Right ventricle myocardium inferior (tissue), 1 donor: ENCODE data around the gene PTPRK. TPM values are rescaled to one million over a fixed set of nuclear protein-coding genes. Genes with fewer than 3 reads are reported as not detected.

ENCODE experiments used
- ATAC-seq: fragments of 200-7000 bp; cut with Tn5 transposase; one replicate; pipeline ENCODE4 v1.9.1; 2020; ENCODE audit warnings: mild to moderate bottlenecking, moderate library complexity
- DNase-seq: peaks from one replicate; pipeline ENCODE4 v3.0.0; 2021; ENCODE audit errors: missing footprints
- intact Hi-C: fragments of 100-400 bp; cut with DNase I; formaldehyde crosslinking; loops from one replicate; pipeline ENCODE4 v1.11.0; 2022
- total RNA-seq: library from RNA; stranded (reverse); fragmentation: NEBNext Ultra II Directional; extraction: Animal tissue kit (Norgen Biotek cat#: 25700); gene quantifications from one replicate; pipeline ENCODE4 v1.2.1, GENCODE V29; 2021
- donor health status: DM: no; HTN: yes; CAD: no; lungs with severe emphysema.

The PTPRK gene
- total RNA-seq, 1 donor from 2014 or later: 30.1 TPM

- no peak for DNase-seq
- intact Hi-C loops: no loop called here
- no peak for ATAC-seq
Observed at GRCh38 chr6:128284128-128284527, 236.3 kb downstream of the PTPRK start.

DNA sequence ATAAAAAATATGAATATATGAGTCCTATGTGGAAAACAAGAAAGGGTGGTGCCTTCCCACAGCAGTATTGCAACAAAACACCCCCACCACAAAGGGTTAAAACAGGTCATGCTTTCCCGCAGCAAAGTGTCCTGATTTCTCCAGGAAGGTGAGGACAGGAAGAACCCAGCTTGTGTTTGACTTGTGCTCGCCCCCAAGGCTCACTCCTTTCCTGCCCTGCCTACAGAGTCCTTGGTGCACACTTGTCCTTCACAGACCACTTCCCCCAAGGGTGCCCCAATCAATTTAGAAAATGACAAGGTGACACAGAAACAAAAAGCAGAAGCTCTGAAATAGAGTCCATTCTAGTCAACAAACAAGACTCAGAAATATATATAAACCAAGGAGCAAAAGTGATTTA lies 237.4 kb downstream of the PTPRK start:
- DNase-seq: no peak
- peak; percentile 53 for ATAC-seq
- intact Hi-C loops: no loop called here

GRCh38 chr6:128280960-128281359 lies 239.4 kb downstream of the PTPRK start:
- intact Hi-C loops: no loop called here
- DNase-seq (no peak), ATAC-seq (no peak)

DNA sequence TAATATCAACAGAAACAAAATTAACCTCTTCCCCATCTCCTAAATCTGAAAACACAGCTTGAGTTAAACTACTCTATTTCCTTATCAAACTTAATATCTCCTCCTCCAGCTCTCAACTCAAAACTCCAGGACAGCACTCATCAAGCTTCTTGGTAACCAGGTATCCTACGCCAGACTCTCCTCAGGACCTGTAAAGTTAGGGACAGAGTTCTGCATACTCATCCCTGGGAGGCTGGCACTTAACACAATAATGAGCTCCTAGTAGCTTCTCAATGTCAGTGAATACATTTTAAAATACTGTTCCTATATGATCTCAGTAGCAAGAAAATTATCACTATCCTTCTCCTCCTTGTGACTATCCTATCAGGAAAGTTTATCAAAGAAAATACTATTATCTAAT lies 240.3 kb downstream of the PTPRK start:
- DNase-seq: no peak
- intact Hi-C loops: no loop called here
- no peak for ATAC-seq

DNA sequence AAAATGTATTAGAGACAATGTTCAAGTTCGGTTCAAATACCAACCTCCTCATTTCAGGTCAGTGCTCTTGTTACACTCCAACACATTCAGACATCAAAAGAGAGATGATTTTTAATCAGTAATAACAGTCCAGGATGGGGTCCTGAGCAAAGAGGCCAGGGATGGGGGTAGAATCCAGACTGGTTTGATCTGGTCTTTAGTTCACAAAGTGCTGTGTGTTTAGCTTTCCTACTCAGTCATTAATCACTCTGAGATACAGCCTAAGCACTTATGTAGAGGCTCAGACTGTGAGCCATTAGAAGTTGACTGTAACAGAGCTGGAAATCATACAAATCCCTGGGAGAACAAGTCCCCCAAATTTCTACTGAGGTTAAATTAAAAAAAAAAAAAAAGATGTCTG lies 241.6 kb downstream of the PTPRK start:
- ATAC-seq: no peak
- DNase-seq: no peak
- intact Hi-C loops: no loop called here

DNA sequence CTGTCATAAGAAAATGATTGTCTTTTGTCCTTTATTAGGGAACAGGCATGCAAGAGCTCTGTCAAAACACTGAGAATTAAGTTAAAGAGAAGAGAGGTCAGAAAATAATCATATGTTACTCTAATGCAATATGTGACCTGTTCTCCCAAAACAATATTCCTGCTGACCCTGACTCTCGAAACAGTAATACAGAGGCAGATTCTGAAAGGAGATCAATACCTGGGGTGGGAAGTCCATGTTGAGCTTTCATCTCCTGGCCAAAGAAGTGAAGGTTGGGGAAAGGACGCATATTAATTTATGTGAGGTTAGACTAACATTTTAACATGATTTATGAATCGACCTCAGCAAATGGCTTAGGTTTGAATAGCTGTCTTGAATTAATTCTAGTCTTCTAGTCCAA lies 243.0 kb downstream of the PTPRK start:
- no peak for DNase-seq
- ATAC-seq: no peak
- intact Hi-C loops: no loop called here

DNA sequence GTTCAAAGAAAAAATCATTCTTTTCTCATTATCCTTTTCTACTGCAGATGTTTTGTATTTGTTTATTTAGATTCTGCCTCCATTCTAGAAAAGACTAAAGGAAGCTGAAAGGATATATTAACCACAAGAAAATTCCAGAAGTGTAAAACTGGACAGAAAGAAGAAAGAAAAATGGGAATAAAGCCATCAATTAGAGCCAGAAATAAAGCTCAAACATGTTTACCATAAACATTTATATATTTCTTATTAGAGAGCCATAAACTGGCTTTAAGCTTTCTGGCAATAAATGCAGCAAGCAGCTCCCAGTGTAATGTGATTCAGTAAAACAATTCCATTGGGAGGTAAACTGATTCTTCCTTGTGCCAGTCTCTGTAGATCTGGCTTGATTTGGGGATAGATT lies 244.1 kb downstream of the PTPRK start:
- DNase-seq (no peak), ATAC-seq (no peak)
- intact Hi-C loops: no loop called here

DNA sequence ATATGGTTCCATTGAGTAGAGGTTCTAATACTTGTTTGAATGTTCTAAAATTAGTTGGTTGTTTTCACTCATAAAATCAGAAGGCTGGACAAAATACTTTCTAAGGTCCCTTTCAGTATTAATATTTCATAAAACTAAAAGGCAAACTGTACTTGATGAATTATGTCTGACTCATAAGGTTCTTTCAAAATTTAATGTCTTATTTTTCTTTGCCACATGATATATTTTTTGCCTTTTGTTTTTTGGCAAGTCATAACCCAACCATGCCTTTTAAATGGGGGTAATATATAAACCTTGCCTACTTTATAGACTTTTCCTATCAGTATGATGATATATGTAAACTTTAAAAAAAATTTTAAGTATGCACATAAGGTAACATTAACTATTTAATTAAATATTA lies 244.7 kb downstream of the PTPRK start:
- intact Hi-C loops: no loop called here
- no peak for DNase-seq
- ATAC-seq: no peak

- DNase-seq: no peak
- intact Hi-C loops: no loop called here
- no peak for ATAC-seq
Observed at GRCh38 chr6:128275030-128275429, 245.4 kb downstream of the PTPRK start.

DNA sequence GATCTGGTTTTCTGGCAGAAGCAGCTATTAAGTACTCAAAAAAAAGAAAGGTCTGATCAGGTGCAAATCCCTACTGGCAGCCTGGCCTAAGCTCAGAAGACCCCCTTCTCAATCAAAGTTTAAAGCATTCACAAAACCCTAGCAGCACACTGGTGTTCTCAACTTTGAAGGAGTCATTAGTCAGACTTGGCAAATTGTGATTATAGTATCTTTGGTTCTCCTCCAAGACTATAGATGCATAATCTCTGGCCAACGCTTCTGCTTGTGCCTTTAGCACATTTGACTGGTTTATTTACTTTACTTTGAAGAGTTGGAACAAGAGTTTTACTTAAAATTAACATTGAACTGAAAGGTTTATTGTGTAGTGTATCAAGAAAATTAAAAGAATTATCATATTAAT lies 248.9 kb downstream of the PTPRK start:
- intact Hi-C loops: no loop called here
- DNase-seq (no peak), ATAC-seq (no peak)

DNA sequence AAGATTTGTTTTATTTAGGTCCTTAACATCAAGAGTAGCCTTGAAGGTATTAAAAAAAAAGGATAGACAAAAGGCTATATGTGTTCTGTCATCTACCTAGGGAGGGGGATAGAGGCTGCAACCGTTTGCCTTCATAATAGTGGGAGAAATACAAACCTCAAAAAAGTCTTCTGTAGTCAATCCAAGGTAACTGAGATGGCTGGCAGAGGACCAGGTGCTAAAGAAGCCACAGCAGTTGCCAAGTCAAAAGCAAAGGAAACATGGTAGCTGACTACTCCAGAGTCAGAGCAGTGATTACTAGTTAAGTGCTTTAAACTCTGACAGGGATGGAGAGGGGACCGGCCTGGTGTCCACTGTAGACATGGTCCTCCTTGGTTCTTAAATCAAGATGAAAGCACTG lies 249.4 kb downstream of the PTPRK start:
- intact Hi-C loops: no loop called here
- peak; percentile 31 for ATAC-seq

GRCh38 chr6:128266946-128267345 lies 253.5 kb downstream of the PTPRK start:
- no peak for DNase-seq
- ATAC-seq: no peak
- intact Hi-C loops: no loop called here

More for the DNA sequence above, 249.4 kb downstream of the PTPRK start:
- no peak for DNase-seq

DNA sequence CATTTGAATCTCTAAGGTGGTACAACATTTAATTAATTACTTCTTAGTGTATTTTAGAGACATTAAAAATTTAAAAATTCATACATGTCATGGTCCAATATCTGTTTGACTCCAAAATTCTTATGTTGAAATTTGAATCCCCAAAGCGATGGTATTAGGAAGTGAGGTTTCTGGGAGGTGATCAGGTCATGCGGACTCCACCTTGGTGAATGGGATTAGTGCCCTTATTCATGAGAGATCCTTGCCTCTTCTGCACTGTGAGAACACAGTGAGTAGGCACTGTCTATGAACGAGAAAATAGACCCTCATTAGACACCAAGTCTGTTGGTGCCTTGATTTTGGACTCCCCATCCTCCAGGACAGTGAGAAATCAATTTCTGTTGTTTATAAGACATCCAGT lies 254.7 kb downstream of the PTPRK start:
- DNase-seq (no peak), ATAC-seq (no peak)
- intact Hi-C loops: no loop called here

GRCh38 chr6:128259730-128260685 lies 260.4 kb downstream of the PTPRK start:
- intact Hi-C loops: no loop called here
- no peak for ATAC-seq
- DNase-seq: no peak

GRCh38 chr6:128259029-128259724 lies 261.2 kb downstream of the PTPRK start:
- no peak for ATAC-seq
- intact Hi-C loops: no loop called here
- no peak for DNase-seq

- intact Hi-C loops: no loop called here
- DNase-seq: no peak
- ATAC-seq: no peak
Observed at GRCh38 chr6:128256095-128256494, 264.3 kb downstream of the PTPRK start.

DNA sequence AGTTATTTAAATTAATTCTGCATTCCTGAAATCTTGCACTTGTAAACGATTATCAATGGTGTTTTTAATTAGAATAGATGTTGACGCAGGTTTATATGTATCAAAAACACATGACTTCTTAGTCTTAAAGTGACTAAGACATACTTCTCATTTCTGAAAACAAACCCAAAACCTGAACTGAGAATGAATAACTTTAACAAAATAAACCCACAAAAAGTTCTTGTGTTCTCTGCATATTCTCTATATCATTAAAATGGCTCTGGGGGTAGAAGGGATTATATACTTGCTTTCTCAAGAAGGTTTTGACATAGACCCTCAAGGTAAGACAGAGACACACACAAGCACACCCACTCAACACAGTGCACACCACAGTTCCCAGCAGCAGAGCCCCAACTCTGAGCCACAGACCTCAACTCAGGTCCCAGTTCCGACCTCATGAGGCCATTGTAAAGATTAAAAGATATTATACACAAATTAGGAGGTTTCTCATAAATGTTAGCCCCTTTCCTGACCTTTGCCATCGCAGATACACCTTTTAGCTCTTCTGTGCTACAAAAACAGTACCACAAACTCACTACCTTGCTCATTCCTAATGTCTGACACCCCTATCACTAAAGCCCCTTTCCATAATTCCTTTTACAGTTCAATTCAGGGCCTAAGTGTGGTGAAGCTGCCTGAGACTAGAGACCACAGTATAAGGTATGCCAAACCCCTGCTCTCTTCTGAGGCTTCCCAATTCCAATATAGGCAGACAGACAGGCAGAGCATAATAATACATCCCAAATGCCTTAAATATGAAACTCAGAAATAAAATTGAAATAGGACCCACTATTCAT lies 267.8 kb downstream of the PTPRK start:
- intact Hi-C loops: no loop called here
- no peak for DNase-seq
- ATAC-seq: no peak

DNA sequence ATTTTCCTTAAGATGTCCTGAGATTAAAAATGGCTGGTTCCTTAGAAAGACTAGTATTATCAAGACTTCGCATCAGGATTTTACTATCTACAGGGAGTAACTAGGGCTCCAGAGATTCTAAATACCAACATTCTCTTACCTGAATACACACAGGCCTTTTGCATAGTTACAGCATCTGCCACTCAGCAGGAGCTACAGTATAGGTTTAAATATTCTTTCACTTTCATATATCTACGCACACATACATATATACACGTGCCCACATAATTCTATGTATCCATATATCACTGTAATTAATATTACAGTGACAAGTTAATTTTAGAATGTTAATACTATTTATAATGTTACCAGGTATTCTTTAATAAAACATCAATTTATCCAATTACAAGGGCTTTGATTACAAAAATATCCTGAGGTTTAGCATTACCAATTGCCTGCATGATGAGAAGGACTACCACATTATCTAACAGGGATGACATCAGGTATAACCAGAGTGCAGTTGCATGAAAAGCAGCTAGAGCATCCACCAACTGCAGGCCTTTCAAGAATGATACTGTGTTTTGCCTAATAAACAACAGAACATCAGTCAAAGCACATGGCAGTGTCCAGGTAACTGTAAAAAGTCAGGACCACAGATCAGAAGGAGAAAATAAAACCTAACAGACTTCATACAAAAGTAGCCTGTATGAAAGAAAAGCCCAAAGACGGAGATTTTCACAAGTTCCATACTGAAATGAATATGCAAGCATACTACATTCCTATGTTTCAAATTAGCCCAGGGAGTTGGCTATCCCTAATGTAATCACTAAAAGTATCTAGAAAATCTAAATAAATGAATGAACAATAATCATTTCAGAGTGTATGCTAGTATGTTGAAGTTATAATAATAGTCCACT lies 268.7 kb downstream of the PTPRK start:
- no peak for ATAC-seq
- intact Hi-C loops: no loop called here

More for the DNA sequence above, 268.7 kb downstream of the PTPRK start:
- no peak for DNase-seq
